ENCODE measurements around the gene PRDM16. TPM values are rescaled to one million over a fixed set of nuclear protein-coding genes. Genes with fewer than 3 reads are reported as not detected.

Gene PRDM16
- total RNA-seq, 1 experiment from 2014 or later, result 5.3 TPM

- Mint-ChIP-seq H3K27me3 (ENCODE audit: insufficient read depth, unreplicated experiment) (peaks cover 13% of the 10 kb centered on the region), H3K4me1 (ENCODE audit: low read depth, unreplicated experiment) (no peaks in the 10 kb centered on the region), H3K36me3 (ENCODE audit: insufficient read depth, unreplicated experiment) (no peaks in the 10 kb centered on the region), H3K27ac (ENCODE audit: unreplicated experiment) (no peak overlapping the region), H3K4me3 (ENCODE audit: unreplicated experiment) (no peak overlapping the region), H3K9me3 (ENCODE audit: unreplicated experiment) (no peaks in the 10 kb centered on the region)
- Histone ChIP-seq H3K36me3 (ENCODE audit: control insufficient read depth, insufficient read depth, low read length) (no peaks in the 10 kb centered on the region), H3K4me3 (ENCODE audit: low read depth, low read length) (no peak overlapping the region), H3K4me1 (no peaks in the 10 kb centered on the region), H3K27me3 (replicated peaks; ENCODE audit: control insufficient read depth, insufficient read depth, low read length) (no peaks in the 10 kb centered on the region), H3K9me3 (no peaks in the 10 kb centered on the region)
- ChIA-PET CTCF (no interaction called here), POLR2A (no interaction called here)
- intact Hi-C loops (cut with micrococcal nuclease; ENCODE audit: unreplicated experiment), result no loop called here
- no peak for TF ChIP-seq CTCF (IDR thresholded peaks at IDR 0.05; ENCODE audit: insufficient read depth in 1 of 2, low read depth in 1 of 2, low read length in 1 of 2, severe bottlenecking in 1 of 2, unreplicated experiment in 1 of 2)
- DNase-seq, result no peak
- no TSS peak for BruUV-seq (replicated peaks)
Observed at GRCh38 chr1:3033040-3033789, 35.8 kb upstream of the PRDM16 start.

DNA sequence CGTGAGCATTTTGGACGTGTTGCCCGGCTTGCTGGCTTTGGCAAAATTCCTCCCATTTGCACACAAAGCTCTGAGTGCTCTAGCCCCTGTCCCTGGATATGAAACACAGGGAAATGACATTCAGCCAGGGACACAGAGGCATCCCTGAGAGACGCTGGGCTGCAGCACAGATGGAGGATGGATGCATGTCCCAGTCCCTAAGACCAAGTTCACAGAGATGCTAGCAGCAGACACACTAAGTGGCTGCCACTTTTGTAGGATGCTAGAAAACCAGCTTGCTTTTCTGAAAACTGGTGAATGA, 35.3 kb upstream of the PRDM16 start:
- H3K27me3 ChIP-seq (replicated peaks; ENCODE audit: control insufficient read depth, insufficient read depth, low read length), result no peaks in the 10 kb centered on the region
- no peaks in the 10 kb centered on the region for H3K36me3 ChIP-seq (ENCODE audit: control insufficient read depth, insufficient read depth, low read length)
- no peak overlapping the region for H3K27ac Mint-ChIP-seq (ENCODE audit: unreplicated experiment)
- no peaks in the 10 kb centered on the region for H3K4me1 Mint-ChIP-seq (ENCODE audit: low read depth, unreplicated experiment)
- intact Hi-C loops (cut with micrococcal nuclease; ENCODE audit: unreplicated experiment), result no loop called here
- H3K4me3 Mint-ChIP-seq (ENCODE audit: unreplicated experiment), result no peak overlapping the region
- TF ChIP-seq CTCF (IDR thresholded peaks at IDR 0.05; ENCODE audit: insufficient read depth in 1 of 2, low read depth in 1 of 2, low read length in 1 of 2, severe bottlenecking in 1 of 2, unreplicated experiment in 1 of 2), result no peak
- peaks cover 14% of the 10 kb centered on the region for H3K27me3 Mint-ChIP-seq (ENCODE audit: insufficient read depth, unreplicated experiment)
- DNase-seq, result no peak
- no peak overlapping the region for H3K4me3 ChIP-seq (ENCODE audit: low read depth, low read length)
- ChIA-PET CTCF (no interaction called here), POLR2A (no interaction called here)
- no peaks in the 10 kb centered on the region for H3K9me3 Mint-ChIP-seq (ENCODE audit: unreplicated experiment)
- H3K4me1 ChIP-seq, result no peaks in the 10 kb centered on the region
- no peaks in the 10 kb centered on the region for H3K36me3 Mint-ChIP-seq (ENCODE audit: insufficient read depth, unreplicated experiment)
- no peaks in the 10 kb centered on the region for H3K9me3 ChIP-seq
- BruUV-seq (replicated peaks), result no TSS peak

DNA sequence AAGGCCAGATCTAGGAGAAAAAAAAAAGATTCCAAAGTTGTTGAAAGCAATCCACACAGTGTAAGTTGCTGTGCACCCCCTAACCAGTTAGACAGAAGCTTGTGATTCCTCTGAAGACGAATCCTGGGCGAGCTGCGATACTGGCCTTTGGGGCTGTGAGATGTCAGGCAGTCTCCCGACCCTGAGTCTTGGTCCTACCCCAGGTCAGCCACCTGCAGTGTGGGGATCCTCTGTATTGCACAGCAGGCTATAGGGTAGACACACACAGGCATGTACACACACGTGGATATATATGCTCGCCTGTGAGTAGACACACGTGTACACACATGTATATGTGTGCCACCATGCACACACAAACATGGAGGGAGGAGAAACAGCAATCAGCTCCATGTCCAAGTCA, 34.8 kb upstream of the PRDM16 start:
- POLR2A ChIA-PET, result no interaction called here
- no peaks in the 10 kb centered on the region for H3K36me3 ChIP-seq (ENCODE audit: control insufficient read depth, insufficient read depth, low read length)
- DNase-seq, result no peak
- no peak for TF ChIP-seq CTCF (IDR thresholded peaks at IDR 0.05; ENCODE audit: insufficient read depth in 1 of 2, low read depth in 1 of 2, low read length in 1 of 2, severe bottlenecking in 1 of 2, unreplicated experiment in 1 of 2)
- H3K27me3 ChIP-seq (replicated peaks; ENCODE audit: control insufficient read depth, insufficient read depth, low read length), result no peaks in the 10 kb centered on the region
- no peaks in the 10 kb centered on the region for H3K4me1 Mint-ChIP-seq (ENCODE audit: low read depth, unreplicated experiment)
- no peaks in the 10 kb centered on the region for H3K9me3 Mint-ChIP-seq (ENCODE audit: unreplicated experiment)
- no peaks in the 10 kb centered on the region for H3K4me1 ChIP-seq
- H3K27me3 Mint-ChIP-seq (ENCODE audit: insufficient read depth, unreplicated experiment), result peaks cover 14% of the 10 kb centered on the region
- no peak overlapping the region for H3K27ac Mint-ChIP-seq (ENCODE audit: unreplicated experiment)
- H3K4me3 ChIP-seq (ENCODE audit: low read depth, low read length), result no peak overlapping the region
- no TSS peak for BruUV-seq (replicated peaks)
- CTCF ChIA-PET, result no interaction called here
- no peak overlapping the region for H3K4me3 Mint-ChIP-seq (ENCODE audit: unreplicated experiment)
- intact Hi-C loops (cut with micrococcal nuclease; ENCODE audit: unreplicated experiment), result no loop called here
- H3K36me3 Mint-ChIP-seq (ENCODE audit: insufficient read depth, unreplicated experiment), result no peaks in the 10 kb centered on the region
- no peaks in the 10 kb centered on the region for H3K9me3 ChIP-seq
